Cardiac fibroblast (primary cell): ENCODE measurements around the gene SRPK2.

Source experiments
- DNase-seq, 2 donors: peaks; one replicate each; pipeline versions ENCODE4 v3.0.0 to v3.0.0-alpha.2; 2010; ENCODE audit warnings: low read depth in 2 of 2
- H3K4me3 ChIP-seq, 2 donors: replicated peaks in 1 of 2; 1 replicate in 1 of 2; 2 replicates in 1 of 2; pipeline ENCODE4 v1.5.1; 2011; ENCODE audit warnings: low read depth in 2 of 2, low read length in 2 of 2, mild to moderate bottlenecking in 2 of 2, moderate library complexity in 1 of 2
- TF ChIP-seq, protein P1 (sequence below): IDR thresholded peaks from one replicate; pipeline ENCODE4 v1.5.1; 2011; ENCODE audit warnings: low read depth, mild to moderate bottlenecking, low read length, inconsistent platforms

Gene SRPK2

DNA sequence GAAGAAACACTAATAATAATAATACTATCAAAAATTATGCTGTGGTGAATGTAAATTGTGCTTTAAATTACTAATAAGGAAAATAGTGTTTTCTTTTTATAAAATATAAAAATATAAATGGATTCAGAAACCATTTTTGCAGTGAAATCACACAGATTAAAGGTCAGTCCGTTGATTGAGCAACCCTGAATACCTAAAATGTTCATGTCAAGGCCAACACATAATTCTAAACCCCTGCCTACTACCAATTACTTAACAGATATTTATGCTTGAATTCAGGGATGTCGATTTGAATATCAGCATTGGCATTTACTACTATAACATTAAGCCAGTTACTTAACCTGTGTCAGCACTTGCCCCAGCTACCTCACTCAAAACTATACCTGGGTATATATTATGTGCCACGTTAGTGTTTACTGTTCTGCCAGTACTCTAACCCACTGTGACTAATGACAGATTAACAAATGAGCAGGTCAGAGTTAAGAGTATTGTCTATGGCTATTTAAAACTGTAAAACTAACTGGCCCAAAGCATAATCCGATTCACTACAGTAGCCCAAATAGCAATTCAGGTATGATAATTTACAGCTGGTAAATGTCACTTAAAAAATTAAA lies 209.7 kb downstream of the SRPK2 start:
- TF ChIP-seq, protein P1, sequence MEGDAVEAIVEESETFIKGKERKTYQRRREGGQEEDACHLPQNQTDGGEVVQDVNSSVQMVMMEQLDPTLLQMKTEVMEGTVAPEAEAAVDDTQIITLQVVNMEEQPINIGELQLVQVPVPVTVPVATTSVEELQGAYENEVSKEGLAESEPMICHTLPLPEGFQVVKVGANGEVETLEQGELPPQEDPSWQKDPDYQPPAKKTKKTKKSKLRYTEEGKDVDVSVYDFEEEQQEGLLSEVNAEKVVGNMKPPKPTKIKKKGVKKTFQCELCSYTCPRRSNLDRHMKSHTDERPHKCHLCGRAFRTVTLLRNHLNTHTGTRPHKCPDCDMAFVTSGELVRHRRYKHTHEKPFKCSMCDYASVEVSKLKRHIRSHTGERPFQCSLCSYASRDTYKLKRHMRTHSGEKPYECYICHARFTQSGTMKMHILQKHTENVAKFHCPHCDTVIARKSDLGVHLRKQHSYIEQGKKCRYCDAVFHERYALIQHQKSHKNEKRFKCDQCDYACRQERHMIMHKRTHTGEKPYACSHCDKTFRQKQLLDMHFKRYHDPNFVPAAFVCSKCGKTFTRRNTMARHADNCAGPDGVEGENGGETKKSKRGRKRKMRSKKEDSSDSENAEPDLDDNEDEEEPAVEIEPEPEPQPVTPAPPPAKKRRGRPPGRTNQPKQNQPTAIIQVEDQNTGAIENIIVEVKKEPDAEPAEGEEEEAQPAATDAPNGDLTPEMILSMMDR, result no peak
- H3K4me3 ChIP-seq, result no peak overlapping the region
- no peak for DNase-seq

DNA sequence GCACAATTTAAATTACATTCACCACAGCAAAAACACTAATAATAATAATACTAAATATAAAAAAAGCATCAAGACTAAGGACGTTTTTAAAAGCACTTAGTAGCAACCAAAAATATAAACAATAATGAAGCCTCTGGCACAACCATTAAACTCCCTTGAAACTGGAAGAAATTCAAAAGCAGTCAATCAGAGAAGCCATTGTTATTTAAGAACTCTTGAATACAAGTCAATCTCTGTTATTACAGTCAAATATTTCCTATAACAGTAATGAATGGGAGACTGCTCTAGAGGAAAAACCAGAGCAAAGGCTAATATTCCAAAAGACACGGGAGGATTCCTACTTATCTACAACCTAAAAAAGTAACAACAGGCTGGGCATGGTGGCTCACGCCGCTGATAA lies 210.5 kb downstream of the SRPK2 start:
- TF ChIP-seq, protein P1, result no peak
- DNase-seq, result no peak
- no peak overlapping the region for H3K4me3 ChIP-seq

DNA sequence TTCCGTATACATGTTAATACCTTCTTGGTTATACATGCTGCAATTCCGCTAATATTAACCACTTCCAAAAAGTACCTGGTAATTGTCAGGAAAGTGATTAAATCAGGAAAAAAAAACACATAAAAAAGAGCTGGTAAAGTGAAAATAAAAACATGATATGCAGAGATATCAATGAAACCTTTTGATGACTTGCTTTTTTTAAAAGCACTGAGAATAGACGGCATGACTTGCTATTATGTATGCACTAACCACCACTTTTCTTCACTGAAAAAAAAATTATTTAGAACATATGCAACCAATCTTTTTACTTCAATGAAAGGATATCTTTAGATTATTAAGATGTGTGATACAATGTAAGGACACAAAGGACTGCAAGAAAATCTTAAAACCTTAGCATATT lies 211.7 kb downstream of the SRPK2 start:
- TF ChIP-seq, protein P1, result no peak
- DNase-seq, result no peak

DNA sequence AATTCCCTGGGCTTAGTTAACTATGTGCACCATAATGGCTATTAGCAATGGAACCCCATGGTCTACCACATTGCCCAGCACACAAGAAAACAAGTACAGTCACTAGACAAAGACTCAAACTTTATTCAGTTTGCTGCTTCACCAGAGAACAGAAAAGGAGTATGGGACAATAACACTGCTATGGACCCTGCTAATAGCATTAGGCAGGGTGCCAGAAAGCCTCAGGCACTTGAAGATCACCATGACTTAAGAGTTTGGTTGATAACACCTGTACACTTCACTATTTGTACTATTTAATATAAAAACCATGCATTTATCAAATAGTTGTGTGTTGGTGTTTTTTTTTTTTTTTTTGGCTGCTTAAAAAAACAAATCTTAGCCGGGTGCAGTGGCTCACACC lies 215.1 kb downstream of the SRPK2 start:
- TF ChIP-seq, protein P1, result no peak
- DNase-seq, result no peak
- H3K4me3 ChIP-seq, result no peak overlapping the region

More for the DNA sequence above, 211.7 kb downstream of the SRPK2 start:
- no peak overlapping the region for H3K4me3 ChIP-seq

DNA sequence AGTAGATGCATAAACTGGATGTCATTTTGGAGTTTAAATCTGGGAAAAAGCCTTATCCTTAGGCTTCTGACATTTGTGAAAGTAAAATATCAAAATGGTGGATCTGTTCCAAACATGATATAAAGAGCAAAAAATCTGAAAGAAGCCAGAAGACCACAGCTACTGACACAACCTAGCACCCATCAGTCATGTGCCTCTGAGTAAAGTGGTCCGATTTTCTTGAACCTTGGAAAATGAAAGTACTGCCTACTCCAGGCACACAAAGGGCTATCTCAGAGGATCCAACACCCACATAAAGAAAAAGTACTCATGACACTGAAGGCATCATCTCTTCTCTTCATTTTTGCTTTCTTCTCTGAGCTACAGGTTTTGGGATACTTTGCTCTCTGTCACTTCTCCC lies 224.0 kb downstream of the SRPK2 start:
- TF ChIP-seq, protein P1, result no peak
- H3K4me3 ChIP-seq, result no peak overlapping the region

DNA sequence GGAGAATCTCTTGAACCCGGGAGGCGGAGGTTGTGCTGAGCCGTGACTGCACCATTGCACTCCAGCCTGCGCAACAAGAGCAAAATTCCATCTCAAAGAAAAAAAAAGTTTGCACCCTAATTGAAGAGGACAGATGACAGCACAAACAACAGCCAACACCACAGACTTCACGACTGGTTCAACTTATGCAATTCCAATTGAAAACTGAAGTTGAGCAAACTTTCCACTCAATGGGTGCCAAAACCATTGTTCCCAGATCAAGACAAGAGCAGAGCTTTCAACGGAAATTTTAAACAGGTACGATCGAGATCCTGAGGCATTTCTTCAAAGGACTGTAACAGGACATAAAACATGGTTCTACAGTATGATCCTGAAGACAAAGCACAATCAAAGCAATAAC lies 225.0 kb downstream of the SRPK2 start:
- no peak overlapping the region for H3K4me3 ChIP-seq
- no peak for DNase-seq
- TF ChIP-seq, protein P1, result no peak

More for the DNA sequence above, 224.0 kb downstream of the SRPK2 start:
- DNase-seq, result no peak

DNA sequence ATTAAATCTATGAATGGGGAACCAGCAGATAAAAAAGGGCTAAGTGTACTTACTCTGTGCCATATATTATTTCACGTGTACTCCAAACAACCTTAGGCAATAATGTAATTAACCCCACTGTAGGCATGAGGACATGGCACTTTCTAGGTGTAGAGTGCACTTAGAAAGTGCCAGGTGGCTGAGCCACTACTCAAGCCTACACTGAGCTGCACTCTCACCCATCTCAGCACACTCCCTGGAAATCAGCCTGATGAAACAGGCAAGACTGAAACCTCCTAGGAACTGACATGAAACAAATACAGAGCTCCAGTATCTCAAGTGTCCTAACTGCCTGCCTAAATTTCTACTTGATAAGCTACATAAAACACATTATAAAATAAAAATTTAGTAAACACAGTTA lies 227.4 kb downstream of the SRPK2 start:
- no peak for DNase-seq
- TF ChIP-seq, protein P1, result no peak
- H3K4me3 ChIP-seq, result no peak overlapping the region
